22Rv1 (cell line): ENCODE results near the gene SLC19A1.

Experiments
- H3K27ac ChIP-seq: fragments of 450-650 bp; 2 replicates; pipeline ENCODE4 v1.5.1; 2017
- CTCF ChIP-seq: fragments of 450-650 bp; IDR thresholded peaks from 2 replicates; pipeline ENCODE4 v1.5.1; 2017; ENCODE audit warnings: mild to moderate bottlenecking
- ZFX ChIP-seq: fragments of 450-650 bp; IDR thresholded peaks from 2 replicates; pipeline ENCODE4 v1.6.1; 2017; ENCODE audit warnings: antibody characterized with exemption, borderline replicate concordance

The SLC19A1 gene

GRCh38 chr21:45576838-45577737, 34.8 kb upstream of the SLC19A1 start:
- H3K27ac ChIP-seq = no peak overlapping the region
- TF ChIP-seq ZFX = no peak
- no peak for TF ChIP-seq CTCF

DNA sequence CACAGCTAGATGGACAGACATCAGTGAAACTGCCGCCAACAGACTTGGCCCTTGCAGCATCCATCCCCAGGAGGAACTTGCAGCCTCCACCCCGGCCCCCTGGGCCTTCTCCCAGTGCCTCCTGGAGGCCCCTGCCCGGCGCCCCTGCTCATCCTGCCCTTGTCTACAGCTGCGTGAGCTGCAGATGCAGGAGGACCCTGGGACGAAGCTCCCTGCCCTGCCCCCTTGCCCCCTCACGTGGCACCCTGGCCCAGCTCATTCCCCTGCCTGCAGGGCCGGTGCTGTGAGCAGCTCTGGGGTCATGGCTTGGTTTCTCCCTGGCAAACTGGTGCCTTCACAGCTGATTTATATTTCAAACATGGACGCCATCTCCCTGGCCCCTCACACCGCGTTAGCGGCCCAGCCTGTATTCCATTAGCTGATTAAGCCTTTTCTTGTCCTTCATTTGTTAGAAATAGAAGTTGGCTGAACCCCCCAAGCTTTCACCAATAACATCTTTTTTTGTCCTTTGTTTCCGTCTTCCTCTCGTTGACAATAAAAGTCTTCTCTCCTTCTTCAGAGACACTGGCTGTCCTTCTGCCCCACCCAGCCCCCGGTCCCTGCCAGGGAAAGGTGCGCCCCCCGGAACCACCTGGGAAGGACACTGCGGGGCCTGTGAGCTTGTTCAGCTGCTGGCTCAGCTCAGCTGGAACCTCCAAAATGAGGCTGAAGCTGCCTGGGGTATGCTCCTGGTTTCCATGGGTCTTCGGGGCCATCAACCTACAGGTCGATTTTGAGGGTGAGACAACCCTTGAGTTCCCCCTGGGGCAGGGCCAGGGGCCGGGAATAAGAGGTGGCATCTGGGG, 34.0 kb upstream of the SLC19A1 start:
- no peak for TF ChIP-seq CTCF
- TF ChIP-seq ZFX = no peak
- H3K27ac ChIP-seq = no peak overlapping the region

DNA sequence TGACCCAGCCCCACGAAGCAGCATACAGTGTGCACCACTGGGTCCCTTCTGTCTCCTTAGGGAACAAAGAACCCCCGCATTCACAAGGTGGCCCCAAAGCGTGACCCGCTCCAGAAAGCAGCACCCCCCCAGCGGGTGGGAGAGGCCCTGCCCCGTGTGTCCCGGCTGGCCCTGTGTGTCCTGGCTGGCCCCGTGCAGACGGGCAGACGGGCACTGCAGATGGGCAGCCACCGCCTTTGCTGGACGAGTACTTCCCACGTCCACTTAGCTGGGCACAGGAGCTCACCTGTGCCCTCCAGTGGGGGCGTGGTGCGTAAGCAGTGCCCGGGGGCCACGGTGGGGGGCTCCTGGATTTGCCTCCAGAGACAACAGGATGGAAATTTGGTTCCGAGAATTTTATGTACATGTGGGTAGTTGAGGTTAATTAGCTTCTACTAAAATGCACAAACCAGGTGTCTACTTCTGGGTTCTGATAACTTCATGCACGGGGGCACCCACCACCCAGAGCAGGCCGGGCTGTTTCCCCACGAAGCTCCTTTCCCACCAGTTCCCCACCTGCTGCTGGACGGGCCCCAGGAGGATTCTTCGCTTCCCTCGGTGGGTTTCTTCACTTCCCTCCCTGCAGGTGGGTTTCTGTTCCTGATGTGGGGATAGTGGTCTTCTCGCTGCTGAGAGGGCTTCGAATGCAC, 33.2 kb upstream of the SLC19A1 start:
- H3K27ac ChIP-seq = no peak overlapping the region
- TF ChIP-seq CTCF (no peak), ZFX (no peak)

DNA sequence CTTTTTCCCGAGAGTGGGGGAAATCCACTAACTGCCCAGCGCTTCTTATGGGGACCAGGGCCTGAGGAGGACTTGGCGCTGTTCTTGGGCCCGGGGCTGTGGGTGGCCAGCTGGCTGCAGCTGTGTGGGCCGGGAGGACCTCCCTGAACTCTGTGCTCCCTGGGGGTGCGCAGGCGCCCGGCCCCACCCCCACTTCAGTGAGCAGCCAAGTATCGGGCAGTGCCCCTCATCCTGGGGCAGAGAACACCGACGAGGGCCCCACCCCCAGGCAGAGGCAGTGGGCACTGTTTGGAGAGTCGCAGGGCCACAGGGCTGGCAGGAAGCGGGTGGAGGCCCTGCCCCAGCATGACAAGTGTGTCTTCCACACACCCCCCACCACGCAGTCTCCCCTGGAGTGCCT, 32.5 kb upstream of the SLC19A1 start:
- no peak for TF ChIP-seq CTCF
- TF ChIP-seq ZFX = no peak
- no peak overlapping the region for H3K27ac ChIP-seq

DNA sequence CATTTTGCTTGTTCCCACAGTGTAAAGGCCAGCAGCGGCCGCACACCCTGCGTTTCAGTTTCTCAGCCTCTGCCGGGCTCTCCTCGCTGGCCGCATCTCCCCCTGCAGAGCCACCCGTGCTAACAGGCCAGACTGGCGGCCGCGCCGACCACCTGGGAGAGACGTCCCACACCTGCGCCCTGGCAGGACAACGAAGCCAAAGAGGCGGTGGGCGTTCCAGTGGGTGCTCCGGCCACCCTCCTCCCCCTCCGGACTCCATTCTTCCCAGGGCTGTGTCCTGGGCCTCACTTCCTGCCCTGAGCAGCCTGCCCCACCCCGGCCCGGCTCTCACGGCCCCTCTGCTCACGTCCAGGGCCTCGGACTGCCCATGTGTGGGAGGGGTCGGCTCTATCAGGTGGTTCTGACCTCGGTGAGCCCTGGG, 31.9 kb upstream of the SLC19A1 start:
- H3K27ac ChIP-seq = no peak overlapping the region
- TF ChIP-seq ZFX (no peak), CTCF (no peak)

DNA sequence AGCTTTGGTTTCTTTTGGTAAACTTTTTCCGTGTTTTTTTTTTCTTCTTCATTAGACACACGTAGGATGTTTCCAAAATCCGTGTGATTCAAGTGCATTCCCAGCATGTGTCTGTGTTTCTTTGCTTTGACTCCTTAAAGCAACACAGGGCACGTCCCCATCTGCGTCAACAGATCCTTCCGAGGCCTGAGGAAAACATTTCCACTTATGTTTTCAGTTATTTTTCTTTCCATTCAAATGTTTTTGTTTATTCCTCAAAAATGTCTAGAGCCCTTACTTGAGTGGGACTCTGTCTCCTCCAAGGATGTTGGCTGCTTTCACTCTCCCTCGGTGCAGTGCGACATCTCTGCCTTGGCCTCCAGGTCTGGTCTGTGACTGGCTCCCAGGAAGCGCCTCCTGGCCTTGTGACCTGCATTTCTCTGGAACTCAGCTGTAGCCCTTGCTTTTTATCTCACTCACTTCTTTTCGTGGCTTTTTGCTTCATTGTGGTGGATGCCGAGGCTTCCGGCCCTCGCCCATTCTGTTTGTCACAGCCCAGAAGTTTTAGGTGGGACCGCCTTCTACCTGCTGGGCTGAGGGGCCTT, 31.3 kb upstream of the SLC19A1 start:
- TF ChIP-seq CTCF (no peak), ZFX (no peak)
- no peak overlapping the region for H3K27ac ChIP-seq
